Inferior parietal cortex (tissue), 1 donor: Measurements from ENCODE around the gene SBF1.
"Not testable (repeated sequence)": the region's sequence is repeated elsewhere in the genome, so short reads cannot be mapped to it uniquely, and the experiment has no call there.

Experiments
- DNase-seq: peaks from one replicate; pipeline ENCODE4 v3.0.0-alpha.2; 2016; ENCODE audit errors: extremely low spot score

Gene SBF1, protein sequence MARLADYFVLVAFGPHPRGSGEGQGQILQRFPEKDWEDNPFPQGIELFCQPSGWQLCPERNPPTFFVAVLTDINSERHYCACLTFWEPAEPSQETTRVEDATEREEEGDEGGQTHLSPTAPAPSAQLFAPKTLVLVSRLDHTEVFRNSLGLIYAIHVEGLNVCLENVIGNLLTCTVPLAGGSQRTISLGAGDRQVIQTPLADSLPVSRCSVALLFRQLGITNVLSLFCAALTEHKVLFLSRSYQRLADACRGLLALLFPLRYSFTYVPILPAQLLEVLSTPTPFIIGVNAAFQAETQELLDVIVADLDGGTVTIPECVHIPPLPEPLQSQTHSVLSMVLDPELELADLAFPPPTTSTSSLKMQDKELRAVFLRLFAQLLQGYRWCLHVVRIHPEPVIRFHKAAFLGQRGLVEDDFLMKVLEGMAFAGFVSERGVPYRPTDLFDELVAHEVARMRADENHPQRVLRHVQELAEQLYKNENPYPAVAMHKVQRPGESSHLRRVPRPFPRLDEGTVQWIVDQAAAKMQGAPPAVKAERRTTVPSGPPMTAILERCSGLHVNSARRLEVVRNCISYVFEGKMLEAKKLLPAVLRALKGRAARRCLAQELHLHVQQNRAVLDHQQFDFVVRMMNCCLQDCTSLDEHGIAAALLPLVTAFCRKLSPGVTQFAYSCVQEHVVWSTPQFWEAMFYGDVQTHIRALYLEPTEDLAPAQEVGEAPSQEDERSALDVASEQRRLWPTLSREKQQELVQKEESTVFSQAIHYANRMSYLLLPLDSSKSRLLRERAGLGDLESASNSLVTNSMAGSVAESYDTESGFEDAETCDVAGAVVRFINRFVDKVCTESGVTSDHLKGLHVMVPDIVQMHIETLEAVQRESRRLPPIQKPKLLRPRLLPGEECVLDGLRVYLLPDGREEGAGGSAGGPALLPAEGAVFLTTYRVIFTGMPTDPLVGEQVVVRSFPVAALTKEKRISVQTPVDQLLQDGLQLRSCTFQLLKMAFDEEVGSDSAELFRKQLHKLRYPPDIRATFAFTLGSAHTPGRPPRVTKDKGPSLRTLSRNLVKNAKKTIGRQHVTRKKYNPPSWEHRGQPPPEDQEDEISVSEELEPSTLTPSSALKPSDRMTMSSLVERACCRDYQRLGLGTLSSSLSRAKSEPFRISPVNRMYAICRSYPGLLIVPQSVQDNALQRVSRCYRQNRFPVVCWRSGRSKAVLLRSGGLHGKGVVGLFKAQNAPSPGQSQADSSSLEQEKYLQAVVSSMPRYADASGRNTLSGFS (N-terminal part only)

DNA sequence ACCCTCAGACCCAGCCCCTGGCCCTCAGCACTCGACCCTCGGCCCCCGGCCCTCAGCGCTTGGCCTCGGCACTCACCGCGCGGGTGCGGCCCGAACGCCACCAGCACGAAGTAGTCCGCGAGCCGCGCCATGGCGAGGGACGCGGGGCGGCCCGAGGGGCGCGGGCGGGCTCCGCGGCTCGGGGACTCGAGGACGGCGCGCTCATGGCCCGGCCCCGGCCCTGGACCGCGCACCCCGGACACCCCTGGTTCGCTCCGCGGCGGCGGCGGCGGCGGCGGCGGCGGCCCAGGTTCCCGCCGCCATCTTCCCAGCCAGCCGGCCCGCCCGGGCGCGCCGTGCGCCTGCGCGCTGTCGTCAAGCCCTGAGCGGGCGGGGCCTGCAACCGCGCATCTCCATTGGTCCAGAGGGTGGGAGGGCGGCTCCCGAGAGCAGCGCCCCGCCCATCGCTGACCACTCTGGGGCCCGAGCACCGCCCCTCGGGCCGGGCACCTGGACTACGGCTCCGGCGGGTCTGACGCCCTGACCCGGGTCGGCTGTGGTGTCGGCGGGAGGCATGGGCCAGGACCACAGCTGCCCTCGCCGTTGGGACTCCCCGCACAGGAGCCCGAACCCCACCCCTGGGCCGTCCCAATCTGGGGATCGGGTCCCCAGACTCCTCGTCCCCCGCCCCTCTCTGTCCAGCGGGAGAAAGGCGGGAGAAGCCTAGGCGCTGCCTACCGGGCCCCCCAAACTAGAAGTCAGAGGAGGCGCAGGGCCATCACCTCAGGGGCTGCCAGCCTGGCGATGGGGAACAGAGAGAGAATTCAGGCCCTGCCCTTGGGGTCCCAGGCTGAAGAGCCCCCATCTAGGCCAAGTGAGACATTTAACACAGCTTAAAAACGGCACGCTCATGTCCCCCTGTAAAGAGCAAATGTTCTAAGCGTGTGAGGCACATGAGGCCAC lies at the start of gene SBF1:
TSS of gene SBF1 (minus strand) at position 326 of the 942 bp plus-strand sequence. CDS start at position 131, 195 bp downstream.
- DNase-seq: peak; percentile 86

DNA sequence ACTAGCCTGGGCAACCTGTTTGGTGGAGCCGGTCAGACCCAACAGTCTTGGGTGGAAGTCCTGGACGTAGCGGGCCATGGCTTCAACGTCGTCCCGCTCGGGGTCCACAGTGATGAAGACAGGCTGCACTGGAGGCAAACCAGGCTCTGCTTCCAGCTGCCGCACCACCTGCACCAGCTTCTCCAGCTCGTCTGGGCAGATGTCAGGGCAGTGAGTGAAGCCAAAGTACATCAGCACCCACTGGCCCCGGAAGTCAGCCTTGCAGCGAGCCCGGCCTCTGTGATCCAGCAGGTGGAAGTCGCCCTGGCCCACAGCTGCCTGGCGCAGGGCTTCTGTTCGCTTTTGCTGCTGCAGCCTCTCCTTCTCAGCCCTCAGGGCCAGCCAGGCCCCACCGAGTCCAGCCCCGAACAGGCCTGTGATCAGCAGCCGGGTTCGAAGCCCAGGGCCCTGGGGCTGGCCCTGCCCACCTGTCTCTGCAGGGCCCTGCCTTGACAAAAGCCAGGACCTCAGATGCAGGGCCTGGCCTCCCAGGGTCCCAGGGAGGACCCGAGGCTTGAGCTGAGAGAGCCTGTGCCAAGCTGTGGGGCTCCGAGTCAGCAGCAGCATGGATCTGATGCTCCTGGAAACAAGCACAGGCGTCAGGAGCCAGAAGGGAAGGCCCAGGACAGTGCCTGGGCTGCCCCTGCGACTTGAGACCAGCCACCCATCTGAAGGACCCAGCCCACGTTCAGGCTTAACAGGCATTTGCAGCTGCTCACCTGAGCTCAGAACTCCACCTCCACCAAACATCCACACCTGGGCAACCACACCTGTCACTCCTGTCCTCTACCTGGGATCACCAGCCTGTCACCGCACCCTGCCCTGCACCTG lies 49.2 kb upstream of the SBF1 start:
- DNase-seq: no peak

DNA sequence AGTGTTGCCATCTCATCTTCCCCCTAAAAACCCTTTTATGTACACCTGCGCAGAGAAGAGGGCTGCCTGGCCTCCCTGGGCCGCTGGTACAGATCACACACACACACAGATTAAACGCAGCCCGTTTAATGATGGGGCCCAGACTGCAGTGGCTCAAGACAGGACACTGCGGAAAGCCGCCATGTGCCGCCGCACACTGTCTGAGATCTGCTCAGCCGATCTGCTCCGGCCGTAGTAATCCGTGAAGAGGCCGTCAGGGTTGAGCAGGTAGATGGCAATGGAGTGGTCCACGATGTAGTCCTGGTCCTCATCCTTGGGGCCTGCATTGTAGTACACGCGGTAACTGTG lies 48.6 kb upstream of the SBF1 start:
- DNase-seq: no peak

DNA sequence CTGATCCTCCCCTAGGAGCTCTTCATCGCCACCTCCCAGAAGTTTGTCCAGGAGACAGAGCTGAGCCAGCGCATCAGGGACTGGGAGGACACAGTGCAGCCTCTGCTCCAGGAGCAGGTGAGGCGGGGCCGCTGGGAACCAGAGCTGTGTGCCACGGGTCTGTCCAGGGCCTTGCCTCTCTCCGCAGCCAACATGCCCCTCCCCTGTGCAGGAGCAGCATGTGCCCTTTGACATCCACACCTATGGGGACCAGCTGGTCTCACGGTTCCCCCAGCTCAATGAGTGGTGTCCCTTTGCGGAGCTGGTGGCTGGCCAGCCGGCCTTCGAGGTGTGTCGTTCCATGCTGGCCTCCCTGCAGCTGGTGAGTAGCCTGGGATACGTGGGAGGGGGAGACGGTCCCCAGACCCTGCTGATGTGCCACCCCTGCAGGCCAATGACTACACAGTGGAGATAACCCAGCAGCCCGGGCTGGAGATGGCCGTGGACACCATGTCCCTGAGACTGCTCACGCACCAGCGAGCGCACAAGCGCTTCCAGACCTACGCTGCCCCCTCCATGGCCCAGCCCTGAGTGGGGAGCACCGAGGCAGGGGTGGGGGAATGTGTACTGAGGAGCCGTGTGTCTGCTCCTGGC lies 48.1 kb upstream of the SBF1 start:
- DNase-seq: no peak

DNA sequence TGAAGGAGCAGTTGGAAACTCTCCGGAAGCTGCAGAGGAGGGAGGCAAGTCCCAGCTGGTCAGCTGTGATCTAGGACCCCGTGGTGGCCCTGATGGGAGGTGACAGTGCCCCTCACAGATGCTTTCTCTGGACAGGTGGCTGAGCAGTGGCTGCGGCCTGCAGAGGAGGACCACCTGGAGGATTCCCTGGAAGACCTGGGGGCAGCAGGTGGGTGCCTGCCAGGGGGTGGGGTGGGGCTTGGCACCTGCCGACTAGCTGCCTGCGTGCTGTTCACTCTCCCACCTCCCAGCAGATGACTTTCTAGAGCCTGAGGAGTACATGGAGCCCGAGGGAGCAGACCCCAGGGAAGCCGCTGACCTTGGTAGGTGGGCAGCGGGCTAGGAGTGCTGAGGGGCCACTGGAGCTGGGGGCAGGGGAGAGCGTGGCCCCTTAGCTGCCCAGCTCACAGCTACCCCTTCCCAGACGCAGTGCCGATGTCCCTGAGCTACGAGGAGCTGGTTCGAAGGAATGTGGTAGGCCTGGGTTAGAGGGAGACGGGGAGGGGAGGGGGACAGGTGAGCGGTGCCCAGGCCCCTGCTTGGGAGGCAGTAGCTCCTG lies 47.5 kb upstream of the SBF1 start:
- no peak for DNase-seq

DNA sequence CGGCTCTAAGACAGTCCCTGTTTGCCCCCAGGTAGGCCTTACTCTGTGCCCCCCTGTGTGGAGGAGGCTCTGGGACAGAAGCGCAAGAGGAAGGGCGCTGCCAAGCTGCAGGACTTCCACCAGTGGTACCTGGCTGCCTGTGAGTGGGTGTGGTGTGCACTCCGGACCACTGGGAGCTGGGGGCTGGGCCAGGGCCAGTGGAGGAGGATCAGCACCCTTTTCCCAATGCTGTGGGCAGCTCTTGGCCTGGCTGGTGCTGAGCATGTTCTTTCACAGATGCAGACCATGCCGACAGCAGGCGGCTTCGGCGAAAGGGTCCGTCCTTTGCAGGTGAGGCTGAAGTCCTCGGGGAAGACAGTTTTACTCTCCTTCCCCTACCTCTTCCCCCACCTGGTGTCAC lies 46.9 kb upstream of the SBF1 start:
- DNase-seq: no peak

DNA sequence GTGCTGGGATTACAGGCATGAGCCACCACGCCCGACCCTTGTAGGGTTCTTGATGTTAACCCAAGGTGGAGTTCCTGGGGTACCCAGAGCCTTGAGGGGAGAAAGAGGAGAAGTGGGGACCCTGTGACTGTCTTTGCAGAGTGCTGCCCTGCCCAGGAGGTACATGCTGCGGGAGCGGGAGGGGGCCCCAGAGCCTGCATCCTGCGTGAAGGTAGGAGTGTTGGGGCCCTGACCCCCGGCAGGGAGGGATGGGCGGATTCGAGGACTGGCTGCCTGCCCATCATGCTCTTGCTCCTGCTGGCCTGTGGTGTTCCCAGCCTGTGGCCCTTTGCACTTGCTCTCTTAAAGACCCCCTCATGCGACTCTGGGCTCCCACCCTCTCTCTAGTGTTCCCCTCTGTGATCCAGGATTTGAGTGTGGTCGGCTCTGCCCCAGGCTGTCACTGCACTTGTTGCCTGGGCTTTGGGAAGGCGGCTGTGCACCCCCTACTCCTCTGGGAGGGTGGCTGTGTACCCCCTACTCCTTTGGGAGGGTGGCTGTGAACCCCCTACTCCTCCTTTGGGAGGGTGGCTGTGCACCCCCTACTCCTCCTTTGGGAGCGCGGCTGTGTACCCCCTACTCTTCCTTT lies 46.1 kb upstream of the SBF1 start:
- no peak for DNase-seq

DNA sequence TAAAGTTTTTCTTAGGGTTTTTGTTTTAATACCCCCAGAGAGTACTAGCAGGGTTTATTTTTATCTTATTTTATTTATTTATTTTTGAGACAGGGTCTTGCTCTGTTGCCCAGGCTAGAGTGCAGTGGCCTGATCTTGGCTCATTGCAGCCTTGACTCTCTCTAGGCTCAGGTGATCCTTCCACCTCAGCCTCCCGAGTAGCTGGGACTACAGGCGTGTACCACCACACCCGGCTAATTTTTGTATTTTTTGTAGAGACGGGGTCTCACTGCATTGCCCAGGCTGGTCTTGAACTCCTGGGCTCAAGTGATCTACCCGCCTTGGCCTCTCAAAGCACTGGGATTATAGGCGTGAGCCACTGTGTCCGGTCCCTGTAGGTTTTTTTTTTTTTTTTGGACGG lies 45.3 kb upstream of the SBF1 start:
- not testable (repeated sequence) for DNase-seq

DNA sequence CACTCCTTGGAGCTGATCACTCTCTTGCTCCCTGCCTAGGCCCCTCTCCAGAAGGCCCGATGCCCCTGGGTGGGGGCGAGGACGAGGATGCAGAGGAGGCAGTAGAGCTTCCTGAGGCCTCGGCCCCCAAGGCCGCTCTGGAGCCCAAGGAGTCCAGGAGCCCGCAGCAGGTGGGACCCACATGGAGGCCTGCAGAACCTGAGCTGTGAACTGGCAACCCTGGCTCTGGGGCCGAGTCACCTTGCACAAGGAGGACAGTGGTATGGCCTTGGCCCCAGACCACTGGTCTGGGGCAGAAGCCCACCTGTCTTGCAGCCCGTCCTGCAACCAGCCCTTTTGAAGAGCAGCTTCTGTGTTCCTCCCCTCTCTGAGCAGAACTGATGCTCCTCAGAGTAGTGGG lies 44.3 kb upstream of the SBF1 start:
- DNase-seq: no peak

DNA sequence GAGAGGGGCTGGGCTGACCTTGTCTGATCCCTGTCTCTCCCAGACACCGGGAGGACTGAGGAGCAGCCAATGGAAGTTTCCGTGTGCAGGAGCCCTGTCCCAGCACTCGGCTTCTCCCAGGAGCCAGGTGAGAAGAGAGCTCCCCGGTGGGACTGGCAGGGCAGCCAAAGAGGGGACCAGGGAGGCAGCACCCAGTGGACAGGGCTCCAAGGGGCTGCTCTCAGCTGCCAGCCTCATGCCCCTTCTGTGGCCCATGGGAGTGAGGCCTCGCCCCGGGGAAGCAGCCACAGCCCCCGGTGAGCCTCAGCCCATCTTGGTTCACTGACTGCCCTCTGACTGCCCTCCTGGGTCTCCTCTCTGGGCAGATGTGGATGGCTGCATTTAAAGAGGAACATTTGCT lies 43.8 kb upstream of the SBF1 start:
- DNase-seq: no peak

DNA sequence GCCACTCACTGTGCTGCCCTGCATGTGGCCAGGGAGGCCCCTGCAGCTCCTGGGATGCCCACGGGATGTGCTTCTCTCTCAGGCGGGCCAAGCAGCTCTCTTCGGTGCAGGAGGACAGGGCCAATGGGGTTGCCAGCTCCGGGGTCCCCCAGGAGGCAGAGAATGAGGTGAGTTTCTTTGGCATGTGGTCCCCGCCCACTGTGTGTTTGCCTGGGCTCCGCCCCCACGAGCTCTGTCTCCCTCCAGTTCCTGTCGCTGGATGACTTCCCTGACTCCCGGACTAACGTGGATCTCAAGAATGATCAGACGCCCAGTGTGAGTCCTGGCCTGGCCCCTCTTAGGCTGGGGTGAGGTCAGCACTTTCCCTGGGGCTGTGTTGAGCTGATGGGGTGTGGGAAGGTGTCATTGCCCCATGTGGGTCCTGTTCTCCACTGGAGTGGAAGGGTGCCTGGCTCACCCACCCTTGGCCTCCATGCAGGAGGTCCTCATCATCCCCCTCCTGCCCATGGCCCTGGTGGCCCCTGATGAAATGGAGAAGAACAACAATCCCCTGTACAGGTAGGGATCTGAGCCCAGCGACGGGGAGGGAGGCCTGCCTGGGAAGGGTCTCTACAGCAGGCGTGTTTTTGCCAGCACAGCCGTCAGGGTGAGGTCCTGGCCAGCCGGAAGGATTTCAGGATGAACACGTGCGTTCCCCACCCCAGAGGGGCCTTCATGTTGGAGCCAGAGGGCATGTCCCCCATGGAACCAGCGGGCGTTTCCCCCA lies 42.8 kb upstream of the SBF1 start:
- DNase-seq: no peak

DNA sequence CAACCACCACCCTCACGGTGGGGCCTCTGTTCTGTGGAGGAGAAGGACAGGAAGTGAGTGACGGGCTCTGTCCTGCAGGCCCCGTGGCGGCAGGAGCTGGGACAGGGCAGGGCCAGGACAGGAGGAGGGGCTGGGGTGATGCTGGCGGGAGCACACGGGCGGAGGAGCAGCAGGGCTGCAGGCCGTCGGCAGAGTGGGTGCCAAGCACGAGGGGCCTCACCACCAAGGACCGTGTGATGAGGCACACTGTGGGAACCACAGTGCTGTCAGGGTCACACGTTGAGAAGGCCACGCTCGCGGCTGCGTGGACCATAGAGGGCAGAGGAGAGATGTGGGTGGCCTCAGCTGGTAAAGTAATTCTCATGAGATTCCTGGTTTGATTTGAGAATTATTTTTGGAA lies 42.1 kb upstream of the SBF1 start:
- DNase-seq: no peak

DNA sequence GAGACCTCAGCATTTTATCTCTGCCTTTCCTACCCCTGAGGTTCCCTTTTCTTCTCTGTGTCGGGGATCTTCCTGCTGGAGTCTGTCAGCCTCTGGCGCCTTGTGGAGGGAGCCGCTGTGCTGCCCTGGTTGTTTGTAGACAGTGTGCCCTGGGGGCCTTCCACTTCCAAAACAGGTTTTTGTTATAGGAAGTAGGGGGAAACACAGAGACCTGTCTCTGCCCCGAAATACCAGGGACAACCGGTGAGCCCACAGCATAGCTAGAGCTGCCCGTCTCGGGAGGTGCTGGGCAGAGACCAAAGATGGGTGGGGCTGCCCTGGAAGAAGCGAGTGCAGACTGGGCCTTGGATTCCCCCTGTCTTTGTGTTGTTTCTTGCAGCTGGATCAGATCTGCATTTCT lies 41.2 kb upstream of the SBF1 start:
- DNase-seq: no peak

DNA sequence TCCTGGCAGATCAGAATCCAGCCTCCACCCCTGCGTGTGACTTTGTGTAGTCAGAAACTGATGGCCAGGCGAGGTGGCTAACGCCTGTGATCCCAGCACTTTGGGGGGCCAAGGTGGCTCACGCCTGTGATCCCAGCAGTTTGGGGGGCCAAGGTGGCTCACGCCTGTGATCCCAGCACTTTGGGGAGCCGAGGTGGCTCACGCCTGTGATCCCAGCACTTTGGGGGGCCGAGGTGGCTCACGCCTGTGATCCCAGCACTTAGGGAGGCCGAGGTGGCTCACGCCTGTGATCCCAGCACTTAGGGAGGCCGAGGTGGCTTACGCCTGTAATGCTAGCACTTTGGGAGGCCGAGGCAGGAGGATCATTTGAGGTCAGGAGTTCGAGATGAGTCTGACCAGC lies 38.3 kb upstream of the SBF1 start:
- no peak for DNase-seq

DNA sequence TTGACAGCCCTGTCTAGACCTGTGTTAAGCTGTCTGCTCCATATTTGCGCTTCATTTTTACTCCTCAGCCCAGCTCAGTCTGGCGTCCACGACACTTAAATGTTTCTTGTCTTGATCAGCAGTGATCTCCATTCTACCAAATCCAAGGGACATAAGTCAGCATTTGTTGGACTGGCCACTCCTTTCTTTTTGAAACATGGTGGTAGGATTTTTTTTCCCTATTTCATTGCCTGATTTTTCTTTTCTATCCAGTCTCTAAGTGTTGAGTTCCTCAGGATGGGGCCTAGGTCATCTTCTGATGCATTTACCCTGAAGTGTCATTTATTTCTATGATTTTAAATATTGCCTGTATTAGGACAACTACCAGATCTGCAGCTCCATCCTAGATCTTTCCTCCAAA lies 34.1 kb upstream of the SBF1 start:
- no peak for DNase-seq

DNA sequence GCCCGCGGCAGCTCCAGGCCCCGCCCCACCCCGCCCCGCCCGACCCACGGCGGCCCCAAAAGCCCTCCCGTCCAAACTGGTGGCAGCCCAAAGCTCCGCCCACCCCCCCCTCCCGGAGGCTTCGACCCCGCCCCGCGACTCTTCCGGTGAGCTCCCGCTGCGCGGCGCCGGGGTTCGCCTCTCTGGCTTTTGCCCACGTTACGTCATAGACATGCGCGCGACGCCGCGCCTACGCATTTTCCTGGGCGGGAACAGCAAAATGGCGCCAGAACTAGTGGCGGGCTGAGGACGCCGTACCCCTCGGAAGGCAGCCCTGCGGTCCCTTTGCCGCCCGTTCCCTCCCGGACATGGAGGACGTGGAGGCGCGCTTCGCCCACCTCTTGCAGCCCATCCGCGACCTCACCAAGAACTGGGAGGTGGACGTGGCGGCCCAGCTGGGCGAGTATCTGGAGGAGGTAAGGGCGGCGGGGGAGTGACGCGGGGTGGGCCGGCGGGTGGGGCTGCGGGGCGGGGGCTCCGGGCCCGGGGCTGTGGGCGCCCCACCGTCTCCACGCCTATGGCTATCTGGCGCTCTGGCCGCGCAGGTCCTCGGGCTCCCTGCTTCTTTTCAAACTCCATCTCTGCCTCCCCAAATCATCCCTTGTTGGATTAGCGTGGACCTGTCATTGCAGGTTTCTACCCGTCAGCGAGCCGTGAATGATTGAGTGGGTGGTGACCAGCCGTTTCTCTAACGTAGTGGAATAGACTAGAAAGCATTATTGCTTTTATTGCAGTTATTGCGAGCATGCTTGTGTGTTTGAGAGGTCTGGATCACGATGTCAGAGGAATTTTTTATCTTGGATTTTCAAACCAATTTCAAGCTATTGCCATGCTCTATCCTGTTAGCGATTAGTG lies 33.4 kb upstream of the SBF1 start, which contains the start of gene NCAPH2:
TSS of gene NCAPH2 (plus strand) at position 234 of the 894 bp plus-strand sequence. CDS start at position 348, 114 bp downstream.
- DNase-seq: peak; percentile 98
